Cerebellar cortex (tissue), 1 donor: ENCODE results near the gene CORO2B.

ENCODE experiments used
- DNase-seq: peaks from one replicate; pipeline ENCODE4 v3.0.0-alpha.2; 2015; ENCODE audit warnings: low spot score

The CORO2B gene, protein sequence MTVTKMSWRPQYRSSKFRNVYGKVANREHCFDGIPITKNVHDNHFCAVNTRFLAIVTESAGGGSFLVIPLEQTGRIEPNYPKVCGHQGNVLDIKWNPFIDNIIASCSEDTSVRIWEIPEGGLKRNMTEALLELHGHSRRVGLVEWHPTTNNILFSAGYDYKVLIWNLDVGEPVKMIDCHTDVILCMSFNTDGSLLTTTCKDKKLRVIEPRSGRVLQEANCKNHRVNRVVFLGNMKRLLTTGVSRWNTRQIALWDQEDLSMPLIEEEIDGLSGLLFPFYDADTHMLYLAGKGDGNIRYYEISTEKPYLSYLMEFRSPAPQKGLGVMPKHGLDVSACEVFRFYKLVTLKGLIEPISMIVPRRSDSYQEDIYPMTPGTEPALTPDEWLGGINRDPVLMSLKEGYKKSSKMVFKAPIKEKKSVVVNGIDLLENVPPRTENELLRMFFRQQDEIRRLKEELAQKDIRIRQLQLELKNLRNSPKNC

DNA sequence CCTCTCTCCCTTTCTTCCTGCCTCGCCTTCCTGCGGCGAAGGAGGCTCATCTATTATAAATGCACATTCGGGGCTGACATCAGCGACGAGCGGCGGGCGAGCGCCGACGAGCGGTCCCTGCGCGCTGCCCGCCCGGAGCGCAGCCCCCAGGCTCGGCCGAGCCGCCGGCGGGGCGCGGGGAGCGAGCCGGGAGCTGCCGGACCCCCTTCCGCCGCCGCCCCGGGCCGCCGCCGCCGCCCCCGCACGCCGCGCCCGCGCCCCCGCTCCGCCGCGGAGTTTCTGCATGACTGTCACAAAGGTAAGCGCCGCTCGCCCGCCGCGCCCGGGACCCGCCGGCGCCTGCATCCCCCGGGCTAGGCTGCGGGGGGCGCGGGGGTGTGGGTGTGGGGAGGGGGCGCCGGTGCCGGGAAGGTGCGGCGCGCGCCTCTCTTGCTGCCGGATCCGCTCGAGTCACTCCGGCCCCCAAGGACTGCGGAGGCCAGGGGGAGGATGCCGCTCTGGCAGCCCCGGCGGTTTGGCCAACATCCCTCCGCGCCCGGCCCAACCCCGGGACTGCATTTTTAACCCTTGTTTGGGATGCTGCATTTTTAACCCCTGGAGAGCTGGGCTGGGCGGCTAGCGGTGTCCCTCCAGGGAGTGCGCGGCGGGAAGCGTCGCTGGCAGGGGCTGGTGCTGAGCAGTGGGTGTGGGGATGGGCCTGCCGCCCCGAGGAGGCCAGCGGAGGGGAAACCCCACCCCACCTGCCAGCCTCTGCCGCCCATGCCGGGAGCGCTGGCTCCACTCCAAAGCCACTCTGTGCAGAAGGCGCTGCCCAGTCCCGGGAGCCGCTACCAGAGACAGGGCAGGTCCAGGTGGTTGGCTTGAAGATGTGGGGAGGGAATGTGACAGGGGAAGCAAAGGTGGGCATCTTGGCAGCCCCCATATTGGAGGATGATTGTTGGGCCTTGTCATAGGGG is at the start of gene CORO2B:
CORO2B (plus strand) TSS at position 14 of the 956 bp plus-strand sequence; CDS start at position 284, 270 bp downstream.
- peak; percentile 72 for DNase-seq

DNA sequence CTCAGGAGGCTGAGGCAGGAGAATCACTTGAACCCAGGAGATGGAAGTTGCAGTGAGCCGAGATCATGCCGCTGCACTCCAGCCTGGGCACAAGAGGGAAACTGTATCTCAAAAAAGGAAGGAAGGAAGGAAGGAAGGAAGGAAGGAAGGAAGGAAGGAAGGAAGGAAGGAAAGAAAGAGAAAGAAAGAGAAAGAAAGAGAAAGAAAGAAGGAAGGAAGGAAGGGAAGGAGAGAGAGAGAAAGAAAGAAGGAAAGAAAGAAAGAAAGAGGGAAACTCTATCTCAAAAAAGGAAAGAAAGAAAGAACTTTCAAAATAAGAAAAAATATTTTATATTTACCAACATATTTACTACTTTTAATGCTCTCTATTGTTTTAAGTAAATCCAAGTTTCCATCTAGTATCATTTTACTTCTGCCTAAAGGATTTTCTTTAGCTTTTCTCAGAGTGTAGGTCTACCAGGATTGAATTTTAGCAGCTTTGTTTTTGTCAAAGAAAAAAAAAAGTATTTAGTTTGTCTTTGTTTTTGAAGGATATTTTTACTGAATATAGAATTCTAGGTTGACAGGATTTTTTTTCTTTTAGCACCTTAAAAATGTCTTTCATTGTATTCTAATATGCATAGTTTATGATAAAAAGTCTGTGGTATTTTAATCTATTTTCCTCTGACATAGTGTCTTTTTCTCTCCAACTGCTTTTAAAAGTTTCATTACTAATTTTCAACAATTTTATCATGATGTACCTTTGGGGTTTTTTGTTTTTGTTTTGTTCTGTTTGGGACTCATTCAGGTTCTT is 47.2 kb upstream of the CORO2B start:
- DNase-seq, result no peak

DNA sequence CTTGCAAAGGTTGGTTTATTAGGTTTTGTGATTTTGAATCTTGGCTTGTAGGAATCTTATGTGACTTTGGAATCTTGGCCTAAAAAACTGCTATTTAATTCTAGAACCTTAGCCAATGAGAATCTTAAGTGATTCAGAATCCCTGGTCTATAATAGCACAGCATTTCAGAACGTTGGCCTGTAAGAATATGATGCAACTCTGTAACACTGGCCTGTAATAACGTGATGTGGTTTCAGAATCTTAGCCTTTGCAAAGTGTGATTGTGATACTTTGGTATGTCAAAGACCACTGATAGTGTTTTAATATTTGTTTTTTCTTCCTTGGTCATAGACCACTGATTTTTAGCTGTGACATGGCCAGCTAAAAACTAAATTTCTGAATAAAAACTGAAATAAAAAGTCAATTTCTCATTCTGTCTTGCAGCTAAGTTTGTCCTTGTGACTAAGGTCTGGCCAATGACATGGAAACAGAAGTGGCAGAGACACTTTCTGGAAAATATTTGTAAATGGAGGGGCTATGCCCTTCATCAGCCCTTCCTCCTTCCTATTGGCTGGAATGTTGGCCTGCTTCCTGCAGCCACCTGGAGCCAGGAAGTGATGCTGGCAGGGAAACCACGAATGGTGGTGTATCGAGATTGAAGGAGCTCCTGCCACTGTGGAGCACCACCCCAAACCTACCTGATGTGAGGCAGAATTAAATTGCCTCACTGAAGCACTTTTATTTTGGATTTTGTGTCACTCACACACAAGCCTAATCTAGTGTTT is 42.3 kb upstream of the CORO2B start:
- DNase-seq, result no peak

DNA sequence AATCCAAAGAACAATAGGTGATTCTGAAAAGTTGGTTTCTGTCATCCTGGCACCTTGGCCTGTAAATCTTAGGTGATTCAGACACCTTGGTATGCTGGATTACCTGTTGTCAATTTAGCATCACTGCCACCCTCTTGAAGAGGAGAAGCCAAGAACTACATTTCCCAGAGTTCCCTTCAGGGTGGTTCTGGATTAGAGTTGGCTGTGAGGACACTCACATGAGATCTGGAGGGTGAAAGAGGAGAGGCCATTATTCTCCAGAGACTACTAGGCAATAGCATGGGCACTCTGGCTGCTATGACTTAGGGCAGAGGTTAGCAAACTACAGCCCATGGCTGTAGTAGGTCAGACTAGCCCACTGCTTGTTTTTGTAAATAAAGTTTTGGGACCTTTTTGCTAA is 41.7 kb upstream of the CORO2B start:
- no peak for DNase-seq

DNA sequence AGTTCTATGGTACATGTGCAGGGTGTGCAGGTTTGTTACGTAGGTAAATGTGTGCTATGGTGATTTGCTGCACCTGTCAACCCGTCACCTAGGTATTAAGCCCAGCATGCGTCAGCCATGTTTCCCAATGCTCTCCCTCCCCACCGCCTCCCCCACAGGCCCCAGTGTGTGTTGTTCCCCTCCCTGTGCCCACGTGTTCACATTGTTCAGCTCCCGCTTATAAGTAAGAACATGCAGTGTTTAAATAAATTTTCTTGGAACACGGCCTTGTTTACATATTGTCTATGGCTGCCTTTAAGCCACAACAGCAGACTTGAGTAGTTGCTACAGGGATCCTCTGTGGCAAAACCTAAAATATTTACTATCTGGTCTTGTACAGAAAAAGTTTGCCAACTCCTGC is 41.3 kb upstream of the CORO2B start:
- no peak for DNase-seq

DNA sequence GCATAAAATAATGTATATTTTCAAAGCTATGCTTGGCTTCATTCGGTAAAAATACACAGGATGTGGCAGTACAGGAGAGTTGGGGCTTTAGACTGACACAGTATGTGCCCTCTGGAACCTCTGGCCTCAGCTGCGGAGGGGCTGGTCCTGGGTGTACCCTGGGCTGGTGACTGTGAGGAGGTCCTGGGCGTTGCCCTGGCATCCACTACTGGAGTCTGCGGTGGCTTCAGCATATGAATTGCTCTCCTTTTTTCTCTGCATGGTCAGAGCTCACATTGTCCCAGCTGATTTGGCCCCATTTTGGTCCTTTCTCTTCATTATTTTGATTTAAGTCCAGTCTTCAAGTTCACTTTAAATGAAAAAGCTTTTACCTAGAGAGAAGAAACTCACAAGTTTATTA is 40.5 kb upstream of the CORO2B start:
- no peak for DNase-seq

DNA sequence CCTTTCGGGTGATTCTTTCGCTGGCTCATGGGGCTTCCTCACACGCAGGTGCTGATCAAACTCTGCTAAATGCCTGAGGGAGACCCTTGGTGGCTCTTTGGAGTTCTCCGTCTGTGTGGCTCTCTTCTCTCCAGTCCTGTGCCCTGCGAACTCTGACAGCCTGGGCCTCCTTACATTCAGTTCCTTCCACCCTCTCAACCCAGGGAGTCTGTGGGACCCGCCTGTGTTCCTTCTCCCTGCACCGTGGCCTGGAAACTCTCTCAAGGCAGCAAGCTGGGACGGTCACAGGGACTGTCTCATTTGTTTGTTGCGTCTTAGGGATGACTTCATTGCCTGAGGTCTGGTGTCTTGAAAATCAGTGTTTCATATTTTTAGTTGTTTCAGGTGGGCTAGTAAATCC is 37.0 kb upstream of the CORO2B start:
- DNase-seq, result no peak

DNA sequence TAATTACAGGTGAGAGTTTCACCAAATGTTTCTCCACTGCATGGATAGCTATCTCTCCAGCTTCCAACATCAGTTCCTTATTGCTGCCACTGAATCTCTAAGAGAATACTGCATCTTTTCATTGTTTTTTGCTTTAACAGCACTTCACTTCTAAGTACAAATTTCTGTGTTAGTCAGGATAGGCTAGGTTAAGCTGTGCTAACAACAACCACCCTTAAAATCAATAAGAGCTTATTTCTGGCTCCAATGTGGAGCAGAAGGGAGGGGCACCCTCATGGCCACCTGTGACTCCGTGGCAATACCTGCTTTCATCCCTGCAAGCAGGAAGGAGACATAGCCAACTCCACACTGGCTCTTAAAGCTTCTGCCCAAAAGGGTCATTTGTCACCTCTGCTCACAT is 36.4 kb upstream of the CORO2B start:
- DNase-seq, result no peak

DNA sequence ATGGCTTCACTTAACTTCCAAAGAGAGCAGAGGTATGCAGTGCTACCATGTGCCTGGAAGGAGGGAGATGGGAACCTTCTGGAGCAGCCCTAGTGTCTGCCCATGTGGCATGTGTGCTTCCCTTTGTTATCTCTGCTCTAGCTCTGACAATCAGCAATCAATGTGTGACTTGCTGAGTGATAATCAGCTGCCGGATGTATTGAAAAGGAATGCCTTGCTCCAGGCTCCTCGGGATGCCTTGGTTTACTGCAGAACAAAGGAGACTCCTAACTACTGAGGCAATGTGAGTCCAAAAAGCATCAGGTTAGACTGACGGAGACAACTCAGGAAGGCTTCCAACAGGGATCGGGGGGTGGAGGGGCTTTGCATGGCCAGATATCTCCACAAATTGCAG is 36.0 kb upstream of the CORO2B start:
- DNase-seq, result no peak

DNA sequence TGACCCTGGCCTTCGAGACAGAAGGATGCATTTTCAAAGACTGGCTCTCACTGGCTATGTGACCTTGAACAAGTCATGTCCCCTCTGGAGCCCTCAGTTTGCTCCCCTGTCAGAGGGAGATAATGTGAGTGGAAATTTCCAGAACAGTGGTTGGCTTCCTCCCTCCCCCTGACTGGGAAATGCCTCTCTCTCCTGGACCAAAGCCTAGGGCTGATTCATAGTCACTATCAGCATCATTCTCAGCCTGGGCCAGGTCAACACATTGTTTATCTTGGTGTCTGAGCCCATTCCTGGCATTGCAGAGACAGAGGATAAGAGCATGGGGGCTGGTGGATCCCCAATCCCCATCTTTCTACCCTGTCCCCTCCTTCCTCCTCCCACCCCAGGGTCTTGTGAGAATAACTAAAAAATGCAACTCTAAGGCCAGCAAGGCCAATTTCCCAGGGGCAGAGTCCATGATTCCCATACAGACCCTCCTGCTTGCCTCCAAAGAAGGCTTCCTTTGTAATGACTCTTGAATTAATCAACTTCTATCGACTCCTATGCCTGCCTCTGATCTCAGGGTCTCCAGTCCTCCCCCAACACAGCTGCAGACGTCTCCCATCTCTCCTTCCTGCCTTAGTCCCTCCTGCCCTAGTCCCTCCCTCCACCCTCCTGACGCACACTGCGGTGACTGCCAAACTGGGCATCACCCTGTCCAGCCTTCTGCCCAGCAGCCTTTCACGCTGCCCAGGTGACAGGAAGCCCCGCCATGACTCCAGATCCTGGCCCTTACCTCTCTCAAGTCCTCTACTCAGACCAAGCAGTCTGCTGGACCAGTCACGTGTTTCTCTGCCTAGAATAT is 35.4 kb upstream of the CORO2B start:
- peak; percentile 65 for DNase-seq

DNA sequence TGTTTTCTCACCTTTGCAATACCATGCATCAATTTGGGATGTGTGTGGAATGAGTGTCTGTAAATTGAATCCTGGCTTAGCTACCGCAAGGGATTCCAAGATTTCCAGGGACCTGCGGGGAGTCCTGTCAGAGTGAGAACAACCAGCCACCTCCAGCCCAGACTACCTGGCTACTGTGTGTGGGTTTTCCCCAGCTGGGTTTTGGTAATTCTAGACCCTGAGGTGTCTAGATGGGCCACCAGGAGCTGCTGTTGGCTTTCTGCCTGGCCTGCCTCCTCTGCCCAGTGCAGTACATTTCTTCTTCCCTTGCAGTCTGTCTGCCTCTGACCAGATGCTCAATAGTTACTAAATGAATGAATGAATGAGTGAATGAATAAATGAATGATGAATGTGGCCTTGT is 32.5 kb upstream of the CORO2B start:
- no peak for DNase-seq

DNA sequence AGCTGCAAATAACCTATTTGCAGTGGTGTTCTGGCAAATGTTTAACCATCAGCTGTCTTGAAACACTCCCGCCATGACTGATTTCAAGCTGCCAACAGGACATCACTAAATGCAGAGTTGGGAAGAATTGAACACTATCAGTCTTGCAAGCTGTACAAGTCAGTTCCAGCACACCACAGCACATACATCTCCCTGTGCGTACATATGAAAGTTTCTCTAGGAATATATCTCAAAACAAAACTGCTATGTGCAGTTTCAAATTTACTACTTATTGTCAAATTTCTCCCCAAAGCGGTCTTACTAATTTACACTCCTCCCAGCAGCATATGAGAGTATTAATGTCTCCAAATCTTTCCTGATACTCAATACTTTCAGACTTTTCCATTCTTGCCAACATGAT is 30.4 kb upstream of the CORO2B start:
- DNase-seq, result no peak

DNA sequence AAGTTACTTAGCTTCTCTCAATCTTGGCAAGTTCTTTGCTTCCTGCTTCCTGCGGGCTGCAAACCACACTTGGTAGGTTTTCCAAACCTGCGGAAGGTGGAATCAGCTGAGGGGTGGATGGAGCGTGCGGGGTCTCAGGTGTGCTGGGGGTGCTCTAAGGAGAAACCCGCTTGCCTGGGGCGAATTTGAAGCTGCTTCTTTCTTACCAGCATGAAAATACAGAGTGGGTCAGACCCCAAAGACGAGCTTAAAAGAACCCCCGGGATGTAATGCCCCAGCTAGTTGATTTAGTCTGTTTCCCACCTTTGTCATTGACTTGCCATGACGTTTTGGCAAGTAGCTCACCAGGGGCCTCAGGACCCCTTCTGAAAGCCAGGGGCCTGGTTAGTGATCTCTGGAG is 28.8 kb upstream of the CORO2B start:
- DNase-seq, result no peak

DNA sequence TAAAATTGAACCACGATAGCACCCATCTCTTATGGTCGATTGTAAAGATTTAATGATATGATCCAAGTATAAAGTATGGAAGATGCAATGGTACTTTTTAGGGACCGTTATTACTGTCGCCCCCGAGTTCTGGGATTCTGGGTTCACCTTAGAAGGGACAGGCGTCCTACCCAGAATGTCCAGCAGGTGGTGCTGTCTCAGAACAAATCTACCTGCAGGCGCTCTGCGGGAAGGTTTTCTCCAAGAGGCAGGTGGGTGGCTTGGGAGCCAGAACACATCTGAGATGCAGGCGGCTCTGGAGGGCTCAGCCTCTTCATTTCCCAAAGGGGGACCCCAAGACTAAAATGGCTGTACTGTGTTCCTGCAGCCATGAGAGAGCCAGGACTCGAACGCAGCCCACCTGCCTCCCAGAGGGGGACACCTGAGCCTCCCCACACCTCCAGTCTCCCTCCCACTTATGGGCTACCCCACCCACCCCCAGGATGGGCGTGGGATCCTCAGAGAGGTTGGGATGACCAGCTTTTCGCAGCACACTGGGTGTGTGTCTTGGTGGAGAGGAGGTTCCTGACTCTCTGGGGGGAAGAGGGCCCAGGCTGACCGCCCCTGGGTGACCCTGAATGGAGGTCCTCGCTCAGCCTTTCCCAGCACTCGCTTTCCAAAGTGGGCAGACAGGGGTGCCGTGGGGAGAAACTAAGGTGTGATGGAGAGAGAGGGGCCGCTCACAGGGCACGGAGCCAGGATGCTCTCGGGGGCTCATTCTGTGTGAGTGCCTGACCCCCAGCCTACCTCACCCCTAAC is 28.1 kb upstream of the CORO2B start:
- DNase-seq, result peak; percentile 83

DNA sequence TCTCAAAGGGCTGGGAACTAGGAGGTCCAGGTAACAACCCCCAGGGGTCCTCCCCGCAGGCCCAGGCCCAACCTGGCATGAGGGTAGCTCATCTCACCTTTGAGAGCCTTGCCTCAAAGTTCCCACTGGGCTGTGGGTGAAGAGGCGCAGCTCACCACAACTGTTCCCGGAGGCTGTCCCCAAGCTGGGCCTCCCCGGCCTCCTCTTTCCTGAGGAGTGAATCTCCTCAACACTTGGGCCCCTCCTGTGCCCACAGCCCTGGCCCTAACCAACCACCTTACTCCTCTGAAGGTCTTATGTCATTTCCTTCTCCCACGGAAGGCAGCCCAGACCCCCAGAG is 27.5 kb upstream of the CORO2B start:
- DNase-seq, result no peak

DNA sequence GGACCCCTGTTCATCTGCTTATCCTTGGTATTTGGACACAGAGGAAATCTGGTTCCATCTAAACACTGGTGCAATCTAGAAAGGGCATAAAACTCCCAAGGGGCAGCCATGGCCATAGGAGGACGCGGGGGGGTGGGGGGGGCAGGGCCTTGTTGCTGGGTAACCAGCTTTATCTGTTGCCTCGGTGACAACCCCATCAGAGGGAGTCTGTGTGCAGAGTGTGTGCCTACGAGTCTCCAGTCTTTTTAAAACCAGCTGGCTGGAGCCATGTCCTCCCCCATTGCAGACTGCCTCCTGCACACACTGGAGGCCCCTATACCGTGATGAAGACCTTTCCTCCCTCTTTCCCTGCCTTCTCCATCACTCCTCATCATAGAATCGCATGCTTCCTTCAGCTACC is 26.4 kb upstream of the CORO2B start:
- DNase-seq, result no peak

DNA sequence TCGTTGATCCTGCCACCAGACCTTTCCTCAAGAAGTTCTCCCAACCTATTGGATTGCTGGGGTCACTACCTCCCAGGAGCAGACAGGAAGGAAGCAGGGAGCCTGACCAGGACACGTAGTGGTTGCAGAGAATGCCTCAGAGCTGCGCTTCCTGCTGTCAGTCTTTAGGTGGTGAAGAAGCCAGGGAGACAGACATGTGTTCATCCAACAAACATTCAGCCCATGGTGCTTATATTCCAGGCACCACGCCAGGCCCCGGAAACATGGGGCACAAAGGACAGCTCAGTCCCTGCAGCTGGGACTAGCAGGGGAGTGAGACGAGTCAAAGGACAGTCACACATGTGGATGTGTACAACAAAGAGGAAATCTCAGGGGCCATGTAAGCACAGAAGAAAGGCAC is 26.0 kb upstream of the CORO2B start:
- no peak for DNase-seq

DNA sequence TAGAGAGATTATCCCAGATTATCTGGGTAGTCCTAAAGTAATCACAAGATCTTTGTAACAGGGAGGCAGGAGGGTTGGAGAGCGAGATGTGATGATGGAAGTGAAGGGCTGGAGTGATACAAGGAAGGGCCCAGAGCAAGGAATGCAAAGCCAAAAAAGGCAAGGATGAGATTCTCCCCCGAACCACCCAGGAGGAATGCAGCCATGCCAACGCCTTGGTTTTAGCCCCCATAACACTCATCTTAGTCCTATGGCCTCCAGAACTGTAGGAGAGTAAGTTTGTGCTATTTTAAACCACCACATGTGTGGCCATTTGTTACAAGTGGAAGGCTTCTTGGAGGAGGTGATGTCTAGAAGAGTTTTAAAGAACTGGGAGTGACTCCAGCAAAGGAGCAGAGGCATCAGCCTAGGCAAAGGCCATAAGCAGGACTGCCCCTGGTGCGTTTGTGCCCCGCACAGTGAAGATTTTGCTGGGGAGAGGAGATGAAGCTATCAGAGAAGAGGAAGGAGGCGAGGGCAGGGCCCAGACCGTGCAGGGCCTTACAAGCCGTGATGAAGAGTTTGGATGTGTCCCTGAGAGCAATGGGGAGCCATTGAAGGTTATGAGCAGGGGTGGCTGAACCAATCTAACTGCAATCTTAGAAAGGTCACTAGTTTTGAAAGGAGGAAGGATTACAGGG is 25.3 kb upstream of the CORO2B start:
- no peak for DNase-seq
